CD4-positive, alpha-beta T cell (primary cell): ENCODE results near the gene MED15. TPM values are rescaled to one million over a fixed set of nuclear protein-coding genes. Genes with fewer than 3 reads are reported as not detected.

ENCODE experiments used
- ATAC-seq: fragments of 200-7000 bp; cut with Tn5 transposase; one replicate; pipeline ENCODE4 v1.10.0; 2022; ENCODE audit warnings: mild to moderate bottlenecking; ENCODE audit not compliant: poor library complexity
- CTCF ChIA-PET: fragments of 350-600 bp; sonication (Branson Sonifier 250); formaldehyde crosslinking; loops from one replicate; lab custom pipeline; 2021; ENCODE audit warnings: antibody characterized with exemption, inconsistent platforms; lab: Charles Lee
- POLR2A ChIA-PET: fragments of 350-600 bp; sonication (Branson Sonifier 250); formaldehyde crosslinking; loops from one replicate; lab custom pipeline; 2021; ENCODE audit warnings: antibody characterized with exemption, inconsistent platforms; lab: Charles Lee
- DNase-seq, 14 experiments: peaks; one replicate each; pipeline ENCODE4 v3.0.0-alpha.2; 2013 to 2020; ENCODE audit warnings: mixed read lengths in 2 of 14
- H3K27ac ChIP-seq, 2 donors: one replicate each; pipeline versions ENCODE4 v1.5.1 to v1.7.0; 2013; ENCODE audit warnings: low read length in 2 of 2, low read depth in 1 of 2, mild to moderate bottlenecking in 1 of 2
- H3K27me3 ChIP-seq, 2 experiments: 1 replicate in 1 of 2; 2 replicates in 1 of 2; pipeline versions ENCODE4 v1.6.1 to v1.7.0; 2013; ENCODE audit warnings: low read length in 2 of 2, control low read depth in 1 of 2, mild to moderate bottlenecking in 1 of 2, moderate library complexity in 1 of 2; ENCODE audit not compliant: insufficient read depth in 2 of 2, control insufficient read depth in 1 of 2
- H3K36me3 ChIP-seq: one replicate; pipeline ENCODE4 v1.6.1; 2013; ENCODE audit warnings: low read length, control low read depth; ENCODE audit not compliant: insufficient read depth
- H3K4me1 ChIP-seq: one replicate; pipeline ENCODE4 v1.6.1; 2013; ENCODE audit warnings: low read length, control low read depth; ENCODE audit not compliant: insufficient read depth
- H3K4me3 ChIP-seq: one replicate; pipeline ENCODE4 v1.5.1; 2013; ENCODE audit warnings: mild to moderate bottlenecking, low read length, moderate library complexity
- H3K9me3 ChIP-seq, 2 experiments: 1 replicate in 1 of 2; 2 replicates in 1 of 2; pipeline versions ENCODE4 v1.6.1 to v1.7.0; 2013; ENCODE audit warnings: low read length in 2 of 2, mild to moderate bottlenecking in 2 of 2, control low read depth in 1 of 2, moderate library complexity in 1 of 2; ENCODE audit not compliant: control insufficient read depth in 1 of 2, insufficient read depth in 1 of 2
- H3K27ac Mint-ChIP-seq: one replicate; pipeline ENCODE4 v1.8.0; 2020; ENCODE audit warnings: mixed read lengths
- H3K27me3 Mint-ChIP-seq: one replicate; pipeline ENCODE4 v1.8.0; 2021; ENCODE audit warnings: mixed read lengths
- H3K36me3 Mint-ChIP-seq: one replicate; pipeline ENCODE4 v1.8.0; 2021; ENCODE audit warnings: low read depth, mixed read lengths
- H3K4me1 Mint-ChIP-seq: one replicate; pipeline ENCODE4 v1.8.0; 2021; ENCODE audit warnings: low read depth, mixed read lengths
- H3K4me3 Mint-ChIP-seq: one replicate; pipeline ENCODE4 v1.8.0; 2020; ENCODE audit warnings: mild to moderate bottlenecking, mixed read lengths
- H3K9me3 Mint-ChIP-seq: one replicate; pipeline ENCODE4 v1.8.0; 2020; ENCODE audit warnings: mixed read lengths
- intact Hi-C, 2 experiments: fragments of 100-400 bp; cut with DNase I in 1 of 2; cut with micrococcal nuclease in 1 of 2; formaldehyde crosslinking; loops; one replicate each; pipeline versions ENCODE4 v1.15.1 to v1.9.0; 2023 to 2025; cut with DNase I, micrococcal nuclease
- total RNA-seq, 174 experiments: library from RNA in 2 of 174; stranded (reverse) in 2 of 174; gene quantifications; one replicate each; pipeline ENCODE4 v1.2.3 and lab custom pipeline; 2021 to 2026
- TF ChIP-seq, protein P1 (sequence below): fragments of 200-600 bp; IDR thresholded peaks from one replicate; pipeline ENCODE4 v1.8.0; 2022; ENCODE audit warnings: antibody characterized with exemption, mild to moderate bottlenecking

MED15 gene
- total RNA-seq, 2 experiments from 2014 or later, result 181 to 191 TPM

DNA sequence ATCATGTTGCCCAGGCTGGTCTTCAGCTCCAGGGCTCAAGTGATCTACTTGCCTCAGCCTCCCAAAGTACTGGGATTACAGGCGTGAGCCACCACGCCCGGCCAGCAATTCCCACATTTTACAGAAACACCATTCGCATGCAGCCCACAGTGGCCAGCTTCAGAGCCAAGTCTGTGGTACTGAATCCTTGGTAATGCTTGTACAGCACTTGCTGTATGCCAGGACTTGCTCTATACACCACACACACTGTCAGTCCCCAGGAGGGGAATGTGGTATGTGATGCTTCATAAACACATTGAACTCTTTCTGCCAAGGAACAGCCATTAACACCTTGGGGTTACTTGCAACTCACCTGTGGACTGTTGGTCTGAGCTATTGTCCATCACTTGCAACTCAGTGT lies 119.4 kb downstream of the MED15 start:
- POLR2A ChIA-PET, result no interaction called here

DNA sequence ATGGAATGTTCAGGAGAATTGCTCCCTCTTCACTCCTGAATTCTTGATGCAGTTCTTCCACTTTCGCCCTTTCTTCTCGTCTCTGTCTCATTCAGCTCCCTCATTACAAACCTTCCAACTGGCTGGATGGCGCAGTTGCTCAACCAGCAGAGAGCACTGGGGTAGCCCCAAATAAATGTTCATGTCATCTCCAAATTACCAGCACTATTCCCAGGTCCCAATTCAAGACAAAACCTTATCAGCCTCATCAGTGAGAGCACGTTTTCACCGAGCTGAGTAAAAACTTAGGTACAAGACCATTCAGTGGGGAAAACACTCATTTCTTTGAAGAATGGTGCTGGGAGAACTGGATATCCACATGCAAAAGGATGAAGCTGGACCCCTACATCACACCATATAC lies 120.0 kb downstream of the MED15 start:
- Histone ChIP-seq H3K9me3 (no peaks in the 10 kb centered on the region), H3K27me3 (no peaks in the 10 kb centered on the region), H3K4me3 (no peak overlapping the region), H3K4me1 (no peaks in the 10 kb centered on the region), H3K36me3 (no peaks in the 10 kb centered on the region), H3K27ac (no peak overlapping the region)
- intact Hi-C loops, result no loop called here
- H3K4me1 Mint-ChIP-seq, result no peaks in the 10 kb centered on the region
- ChIA-PET CTCF (no interaction called here), POLR2A (no interaction called here)
- TF ChIP-seq, protein P1, sequence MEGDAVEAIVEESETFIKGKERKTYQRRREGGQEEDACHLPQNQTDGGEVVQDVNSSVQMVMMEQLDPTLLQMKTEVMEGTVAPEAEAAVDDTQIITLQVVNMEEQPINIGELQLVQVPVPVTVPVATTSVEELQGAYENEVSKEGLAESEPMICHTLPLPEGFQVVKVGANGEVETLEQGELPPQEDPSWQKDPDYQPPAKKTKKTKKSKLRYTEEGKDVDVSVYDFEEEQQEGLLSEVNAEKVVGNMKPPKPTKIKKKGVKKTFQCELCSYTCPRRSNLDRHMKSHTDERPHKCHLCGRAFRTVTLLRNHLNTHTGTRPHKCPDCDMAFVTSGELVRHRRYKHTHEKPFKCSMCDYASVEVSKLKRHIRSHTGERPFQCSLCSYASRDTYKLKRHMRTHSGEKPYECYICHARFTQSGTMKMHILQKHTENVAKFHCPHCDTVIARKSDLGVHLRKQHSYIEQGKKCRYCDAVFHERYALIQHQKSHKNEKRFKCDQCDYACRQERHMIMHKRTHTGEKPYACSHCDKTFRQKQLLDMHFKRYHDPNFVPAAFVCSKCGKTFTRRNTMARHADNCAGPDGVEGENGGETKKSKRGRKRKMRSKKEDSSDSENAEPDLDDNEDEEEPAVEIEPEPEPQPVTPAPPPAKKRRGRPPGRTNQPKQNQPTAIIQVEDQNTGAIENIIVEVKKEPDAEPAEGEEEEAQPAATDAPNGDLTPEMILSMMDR, result no peak
- H3K4me3 Mint-ChIP-seq, result no peak overlapping the region
- peaks cover 5% of the 10 kb centered on the region for H3K27me3 Mint-ChIP-seq
- H3K27ac Mint-ChIP-seq, result no peak overlapping the region
- no peaks in the 10 kb centered on the region for H3K36me3 Mint-ChIP-seq
- no peaks in the 10 kb centered on the region for H3K9me3 Mint-ChIP-seq
- ATAC-seq (no peak), DNase-seq (no peak)

More for the DNA sequence above, 119.4 kb downstream of the MED15 start:
- Histone ChIP-seq H3K4me1 (no peaks in the 10 kb centered on the region), H3K9me3 (no peaks in the 10 kb centered on the region), H3K4me3 (no peak overlapping the region), H3K36me3 (no peaks in the 10 kb centered on the region), H3K27me3 (no peaks in the 10 kb centered on the region), H3K27ac (no peak overlapping the region)
- intact Hi-C loops, result no loop called here
- ATAC-seq (no peak), DNase-seq (no peak)
- no peak overlapping the region for H3K4me3 Mint-ChIP-seq
- H3K4me1 Mint-ChIP-seq, result no peaks in the 10 kb centered on the region
- no peak overlapping the region for H3K27ac Mint-ChIP-seq
- H3K27me3 Mint-ChIP-seq, result peaks cover 5% of the 10 kb centered on the region
- CTCF ChIA-PET, result interaction anchor here (1.5 kb wide), 1 partner anchor 21 kb away, joined by 3 read pairs; no protein-coding TSS in a partner anchor
- TF ChIP-seq, protein P1, result no peak
- H3K36me3 Mint-ChIP-seq, result no peaks in the 10 kb centered on the region
- no peaks in the 10 kb centered on the region for H3K9me3 Mint-ChIP-seq

DNA sequence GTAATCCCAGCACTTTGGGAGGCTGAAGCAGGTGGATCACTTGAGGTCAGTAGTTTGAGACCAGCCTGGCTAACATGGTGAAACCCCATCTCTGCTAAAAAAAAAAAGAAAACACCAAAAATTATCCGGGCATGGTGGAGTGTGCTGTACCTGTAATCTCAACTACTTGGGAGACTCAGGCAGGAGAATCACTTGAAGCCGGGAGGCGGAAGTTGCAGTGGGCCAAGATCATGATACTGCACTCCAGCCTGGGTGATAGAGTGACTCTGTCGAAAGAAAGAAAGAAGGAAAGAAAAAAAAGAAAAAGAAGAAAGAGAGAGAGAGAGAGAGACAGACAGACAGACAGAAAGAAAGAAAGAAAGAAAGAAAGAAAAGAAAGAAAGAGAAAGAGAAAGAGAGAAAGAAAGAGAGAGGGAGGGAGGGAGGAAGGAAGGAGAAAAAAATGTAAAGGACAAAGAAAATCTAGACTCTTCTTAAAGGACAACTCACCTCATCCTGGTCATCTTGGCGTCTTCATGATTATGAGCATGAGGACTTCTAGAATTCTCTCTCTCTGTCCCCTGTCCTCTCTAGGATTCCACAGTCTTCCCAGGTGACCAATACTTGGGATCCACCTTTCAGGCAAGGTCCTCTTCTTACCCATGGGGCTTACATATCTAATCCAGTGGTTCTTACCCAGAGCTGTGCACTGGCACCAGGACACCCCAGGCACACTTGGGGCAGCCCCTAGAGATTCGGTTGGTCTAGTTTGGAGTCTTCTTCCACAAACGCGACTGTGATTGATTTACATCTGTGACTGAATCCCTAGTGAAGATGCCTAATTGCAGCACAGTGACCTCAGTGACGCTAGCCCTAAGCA lies 120.9 kb downstream of the MED15 start:
- peaks cover 5% of the 10 kb centered on the region for H3K27me3 Mint-ChIP-seq
- CTCF ChIA-PET, result no interaction called here
- Histone ChIP-seq H3K4me3 (no peak overlapping the region), H3K27me3 (no peaks in the 10 kb centered on the region), H3K36me3 (no peaks in the 10 kb centered on the region), H3K4me1 (no peaks in the 10 kb centered on the region), H3K27ac (no peak overlapping the region), H3K9me3 (no peaks in the 10 kb centered on the region)
- no peaks in the 10 kb centered on the region for H3K36me3 Mint-ChIP-seq
- TF ChIP-seq, protein P1, result no peak
- no peak overlapping the region for H3K27ac Mint-ChIP-seq
- intact Hi-C loops, result no loop called here
- POLR2A ChIA-PET, result no interaction called here
- no peaks in the 10 kb centered on the region for H3K9me3 Mint-ChIP-seq
- H3K4me1 Mint-ChIP-seq, result no peaks in the 10 kb centered on the region
- DNase-seq, result no peak
- no peak overlapping the region for H3K4me3 Mint-ChIP-seq
- ATAC-seq, result no peak
